Measurements from ENCODE around the gene SLC25A39.

GRCh38 chr17:44280392-44280937 is 44.2 kb downstream of the SLC25A39 start:
- no peak for TF ChIP-seq POLR2A (IDR thresholded peaks at IDR 0.05)
- TF ChIP-seq POLR2AphosphoS5 (IDR thresholded peaks at IDR 0.05): no peak
